OCI-LY3 (cell line): Measurements from ENCODE around the gene TTLL5.

ENCODE experiments used
- CTCF ChIP-seq: fragments of 200-600, 300-600 bp; sonication (generic); IDR thresholded peaks from 2 replicates; pipeline ENCODE4 v1.5.1; 2014; ENCODE audit warnings: antibody characterized with exemption, low read length, low read depth
- EZH2phosphoT487 ChIP-seq: fragments of 200-600 bp; shearing (Covaris generic); IDR thresholded peaks from 2 replicates; pipeline ENCODE4 v1.6.1; 2018; ENCODE audit warnings: antibody characterized with exemption, mixed run types, low read depth

GRCh38 chr14:75865531-75865930 lies 204.5 kb downstream of the TTLL5 start:
- TF ChIP-seq CTCF (no peak), EZH2phosphoT487 (no peak)
